ENCODE results near the gene NEDD9. TPM values are rescaled to one million over a fixed set of nuclear protein-coding genes. Genes with fewer than 3 reads are reported as not detected.
A peak's percentile ranks its signal among the peaks of the same experiment; 100 is the strongest.

The NEDD9 gene
- total and polyA plus RNA-seq, 2 of the 13 experiments (the other 11 are each of a cell fraction or from before 2014, with no cell fraction given), result 27.1 to 389 TPM

DNA sequence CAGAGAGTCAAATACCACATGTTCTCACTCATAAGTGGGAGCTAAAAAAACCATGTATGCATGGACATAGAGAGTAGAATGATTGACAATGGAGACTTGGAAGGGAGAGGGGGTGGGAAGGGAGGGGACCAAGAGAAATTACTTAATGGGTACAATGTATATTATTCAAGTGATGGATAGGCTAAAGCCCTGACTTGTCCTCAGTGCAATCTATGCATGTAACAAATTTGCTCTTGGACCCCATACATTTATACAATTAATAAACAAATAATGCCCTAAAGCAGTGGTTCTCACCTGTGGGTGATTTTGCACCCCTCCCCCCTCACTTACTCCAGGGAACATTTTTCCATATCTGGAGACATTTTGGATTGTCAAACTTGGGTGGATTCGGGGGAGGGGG is 33.5 kb upstream of the NEDD9 start:
- ATAC-seq (no peak), FAIRE-seq (no peak), DNase-seq (ENCODE audit: low spot score) (no peak)
- H3K9me3 ChIP-seq (ENCODE audit: low read length), result no peaks in the 10 kb centered on the region
- H3K27me3 ChIP-seq (ENCODE audit: control insufficient read depth in 1 of 2, insufficient read depth in 2 of 2, low read length in 2 of 2), result no peaks in the 10 kb centered on the region
- H2AFZ ChIP-seq (ENCODE audit: low read length), result no peak overlapping the region
- intact Hi-C loops (cut with micrococcal nuclease; ENCODE audit: unreplicated experiment), result no loop called here
- H3K79me2 ChIP-seq (ENCODE audit: insufficient read depth, low read length), result no peaks in the 10 kb centered on the region
- no peak overlapping the region for H3K9ac ChIP-seq (ENCODE audit: insufficient read depth, low read depth, low read length)
- TF ChIP-seq HNRNPK (IDR thresholded peaks at IDR 0.05; ENCODE audit: low read depth, low read length, poor library complexity, severe bottlenecking), result peak; percentile 95
- no peak for TF ChIP-seq ZNF235 (CRISPR knock-in tag; IDR thresholded peaks at IDR 0.05; ENCODE audit: borderline replicate concordance)
- TF ChIP-seq, protein P1, sequence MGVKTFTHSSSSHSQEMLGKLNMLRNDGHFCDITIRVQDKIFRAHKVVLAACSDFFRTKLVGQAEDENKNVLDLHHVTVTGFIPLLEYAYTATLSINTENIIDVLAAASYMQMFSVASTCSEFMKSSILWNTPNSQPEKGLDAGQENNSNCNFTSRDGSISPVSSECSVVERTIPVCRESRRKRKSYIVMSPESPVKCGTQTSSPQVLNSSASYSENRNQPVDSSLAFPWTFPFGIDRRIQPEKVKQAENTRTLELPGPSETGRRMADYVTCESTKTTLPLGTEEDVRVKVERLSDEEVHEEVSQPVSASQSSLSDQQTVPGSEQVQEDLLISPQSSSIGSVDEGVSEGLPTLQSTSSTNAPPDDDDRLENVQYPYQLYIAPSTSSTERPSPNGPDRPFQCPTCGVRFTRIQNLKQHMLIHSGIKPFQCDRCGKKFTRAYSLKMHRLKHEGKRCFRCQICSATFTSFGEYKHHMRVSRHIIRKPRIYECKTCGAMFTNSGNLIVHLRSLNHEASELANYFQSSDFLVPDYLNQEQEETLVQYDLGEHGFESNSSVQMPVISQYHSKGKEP (CRISPR knock-in tag; IDR thresholded peaks at IDR 0.05), result no peak
- no peaks in the 10 kb centered on the region for H4K20me1 ChIP-seq (ENCODE audit: insufficient read depth, low read length)
- ChIA-PET POLR2A (no interaction called here), CTCF (ENCODE audit: low intra/inter-chr PET ratio, low total read pairs) (no interaction called here)
- BruUV-seq (replicated peaks), result no TSS peak
- no peak overlapping the region for H3K4me3 ChIP-seq (replicated peaks in 1 of 3; ENCODE audit: insufficient read depth in 1 of 3, low read depth in 2 of 3, low read length in 3 of 3)
- no peaks in the 10 kb centered on the region for H3K36me3 ChIP-seq (replicated peaks in 1 of 2; ENCODE audit: control insufficient read depth in 1 of 2, insufficient read depth in 2 of 2, low read length in 2 of 2)
- no peak overlapping the region for H3K27ac ChIP-seq (ENCODE audit: extremely low read length, insufficient read depth, low read length)
- H3K4me1 ChIP-seq (ENCODE audit: insufficient read depth, low read length), result peaks cover 33% of the 10 kb centered on the region
- WGBS (ENCODE audit: low lambda C conversion rate), result 71% methylated on average over 1 of the region's 1 CpG
- in situ Hi-C loops (cut with HindIII; ENCODE audit: extremely low pct_ligation_motif_present, low pct_unique_long_range_greater_than_20kb), result no loop called here
- H3K4me2 ChIP-seq (ENCODE audit: low read depth, low read length), result no peak overlapping the region

DNA sequence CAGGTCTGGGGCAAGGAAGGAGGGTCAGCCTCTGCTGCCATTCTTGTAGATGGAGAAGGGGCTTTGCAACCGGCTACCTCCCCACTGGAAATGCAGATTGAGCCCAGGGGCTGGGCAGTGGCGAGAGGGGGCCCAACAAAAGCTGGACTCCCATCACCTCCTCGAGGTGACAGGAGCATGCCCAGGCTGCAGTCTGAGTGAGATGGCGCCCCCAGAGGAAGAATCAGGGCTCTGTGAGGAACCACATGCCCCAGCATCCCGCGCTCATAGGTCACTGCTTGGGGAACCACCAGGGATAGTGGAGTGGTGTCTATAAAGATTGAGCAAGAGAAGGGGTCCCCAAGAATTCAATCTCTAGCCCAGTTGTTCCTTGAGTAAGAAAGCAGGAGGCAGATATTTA is 31.6 kb upstream of the NEDD9 start:
- H3K4me2 ChIP-seq (ENCODE audit: low read depth, low read length), result no peak overlapping the region
- DNase-seq (ENCODE audit: low spot score), result no peak
- H3K36me3 ChIP-seq (replicated peaks in 1 of 2; ENCODE audit: control insufficient read depth in 1 of 2, insufficient read depth in 2 of 2, low read length in 2 of 2), result no peaks in the 10 kb centered on the region
- H2AFZ ChIP-seq (ENCODE audit: low read length), result no peak overlapping the region
- no peaks in the 10 kb centered on the region for H3K79me2 ChIP-seq (ENCODE audit: insufficient read depth, low read length)
- H3K27ac ChIP-seq (ENCODE audit: extremely low read length, insufficient read depth, low read length), result no peak overlapping the region
- no peaks in the 10 kb centered on the region for H4K20me1 ChIP-seq (ENCODE audit: insufficient read depth, low read length)
- H3K4me3 ChIP-seq (replicated peaks in 1 of 3; ENCODE audit: insufficient read depth in 1 of 3, low read depth in 2 of 3, low read length in 3 of 3), result no peak overlapping the region
- ChIA-PET CTCF (ENCODE audit: low intra/inter-chr PET ratio, low total read pairs) (no interaction called here), POLR2A (interaction anchor here (1.2 kb wide), 1 partner anchor 35 kb away, joined by 5 read pairs; no protein-coding TSS in a partner anchor)
- H3K9me3 ChIP-seq (ENCODE audit: low read length), result no peaks in the 10 kb centered on the region
- WGBS (ENCODE audit: low lambda C conversion rate), result 94% methylated on average over 4 of the region's 6 CpGs
- peaks cover 23% of the 10 kb centered on the region for H3K4me1 ChIP-seq (ENCODE audit: insufficient read depth, low read length)
- BruUV-seq (replicated peaks), result no TSS peak
- H3K27me3 ChIP-seq (ENCODE audit: control insufficient read depth in 1 of 2, insufficient read depth in 2 of 2, low read length in 2 of 2), result no peaks in the 10 kb centered on the region
- FAIRE-seq, result no peak
- intact Hi-C loops (cut with micrococcal nuclease; ENCODE audit: unreplicated experiment), result no loop called here
- no peak overlapping the region for H3K9ac ChIP-seq (ENCODE audit: insufficient read depth, low read depth, low read length)
- in situ Hi-C loops (cut with HindIII; ENCODE audit: extremely low pct_ligation_motif_present, low pct_unique_long_range_greater_than_20kb), result no loop called here
- ATAC-seq, result no peak
- TF ChIP-seq ZNF44 (CRISPR knock-in tag; IDR thresholded peaks at IDR 0.05), result no peak
- TF ChIP-seq POLR2AphosphoS5 (IDR thresholded peaks at IDR 0.05; ENCODE audit: low read depth, low read length), result no peak
- TF ChIP-seq ZKSCAN8 (CRISPR knock-in tag; IDR thresholded peaks at IDR 0.05; ENCODE audit: borderline replicate concordance), result no peak
- no peak for TF ChIP-seq ZNF20 (CRISPR knock-in tag; IDR thresholded peaks at IDR 0.05)
- no peak for TF ChIP-seq ZNF564 (CRISPR knock-in tag; IDR thresholded peaks at IDR 0.05)
- TF ChIP-seq, protein P2, sequence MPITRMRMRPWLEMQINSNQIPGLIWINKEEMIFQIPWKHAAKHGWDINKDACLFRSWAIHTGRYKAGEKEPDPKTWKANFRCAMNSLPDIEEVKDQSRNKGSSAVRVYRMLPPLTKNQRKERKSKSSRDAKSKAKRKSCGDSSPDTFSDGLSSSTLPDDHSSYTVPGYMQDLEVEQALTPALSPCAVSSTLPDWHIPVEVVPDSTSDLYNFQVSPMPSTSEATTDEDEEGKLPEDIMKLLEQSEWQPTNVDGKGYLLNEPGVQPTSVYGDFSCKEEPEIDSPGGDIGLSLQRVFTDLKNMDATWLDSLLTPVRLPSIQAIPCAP (CRISPR knock-in tag; IDR thresholded peaks at IDR 0.05; ENCODE audit: low read depth), result no peak
- TF ChIP-seq, protein P3, sequence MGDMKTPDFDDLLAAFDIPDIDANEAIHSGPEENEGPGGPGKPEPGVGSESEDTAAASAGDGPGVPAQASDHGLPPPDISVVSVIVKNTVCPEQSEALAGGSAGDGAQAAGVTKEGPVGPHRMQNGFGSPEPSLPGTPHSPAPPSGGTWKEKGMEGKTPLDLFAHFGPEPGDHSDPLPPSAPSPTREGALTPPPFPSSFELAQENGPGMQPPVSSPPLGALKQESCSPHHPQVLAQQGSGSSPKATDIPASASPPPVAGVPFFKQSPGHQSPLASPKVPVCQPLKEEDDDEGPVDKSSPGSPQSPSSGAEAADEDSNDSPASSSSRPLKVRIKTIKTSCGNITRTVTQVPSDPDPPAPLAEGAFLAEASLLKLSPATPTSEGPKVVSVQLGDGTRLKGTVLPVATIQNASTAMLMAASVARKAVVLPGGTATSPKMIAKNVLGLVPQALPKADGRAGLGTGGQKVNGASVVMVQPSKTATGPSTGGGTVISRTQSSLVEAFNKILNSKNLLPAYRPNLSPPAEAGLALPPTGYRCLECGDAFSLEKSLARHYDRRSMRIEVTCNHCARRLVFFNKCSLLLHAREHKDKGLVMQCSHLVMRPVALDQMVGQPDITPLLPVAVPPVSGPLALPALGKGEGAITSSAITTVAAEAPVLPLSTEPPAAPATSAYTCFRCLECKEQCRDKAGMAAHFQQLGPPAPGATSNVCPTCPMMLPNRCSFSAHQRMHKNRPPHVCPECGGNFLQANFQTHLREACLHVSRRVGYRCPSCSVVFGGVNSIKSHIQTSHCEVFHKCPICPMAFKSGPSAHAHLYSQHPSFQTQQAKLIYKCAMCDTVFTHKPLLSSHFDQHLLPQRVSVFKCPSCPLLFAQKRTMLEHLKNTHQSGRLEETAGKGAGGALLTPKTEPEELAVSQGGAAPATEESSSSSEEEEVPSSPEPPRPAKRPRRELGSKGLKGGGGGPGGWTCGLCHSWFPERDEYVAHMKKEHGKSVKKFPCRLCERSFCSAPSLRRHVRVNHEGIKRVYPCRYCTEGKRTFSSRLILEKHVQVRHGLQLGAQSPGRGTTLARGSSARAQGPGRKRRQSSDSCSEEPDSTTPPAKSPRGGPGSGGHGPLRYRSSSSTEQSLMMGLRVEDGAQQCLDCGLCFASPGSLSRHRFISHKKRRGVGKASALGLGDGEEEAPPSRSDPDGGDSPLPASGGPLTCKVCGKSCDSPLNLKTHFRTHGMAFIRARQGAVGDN (CRISPR knock-in tag; IDR thresholded peaks at IDR 0.05), result peak; percentile 22; the same call in 1 of the 2 replicates
- TF ChIP-seq ZNF547 (CRISPR knock-in tag; IDR thresholded peaks at IDR 0.05), result 0 out of 2 replicates have a peak, but pooled peaks have one; percentile 40
- TF ChIP-seq, protein P4, sequence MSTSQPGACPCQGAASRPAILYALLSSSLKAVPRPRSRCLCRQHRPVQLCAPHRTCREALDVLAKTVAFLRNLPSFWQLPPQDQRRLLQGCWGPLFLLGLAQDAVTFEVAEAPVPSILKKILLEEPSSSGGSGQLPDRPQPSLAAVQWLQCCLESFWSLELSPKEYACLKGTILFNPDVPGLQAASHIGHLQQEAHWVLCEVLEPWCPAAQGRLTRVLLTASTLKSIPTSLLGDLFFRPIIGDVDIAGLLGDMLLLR (CRISPR knock-in tag; IDR thresholded peaks at IDR 0.05), result no peak

All from HepG2 (cell line).